HG03060 (cell line): ENCODE data around the gene DOCK3.
"Not testable (repeated sequence)": the region's sequence is repeated elsewhere in the genome, so short reads cannot be mapped to it uniquely, and the experiment has no call there.

Experiments
- ATAC-seq: cut with Tn5 transposase; IDR thresholded peaks from one replicate; pipeline ENCODE4 v1.9.1; 2021; ENCODE audit warnings: low read depth, moderate number of reproducible peaks; ENCODE audit not compliant: unreplicated experiment

The DOCK3 gene

GRCh38 chr3:50961386-50961785 is 286.7 kb downstream of the DOCK3 start:
- no peak for ATAC-seq

- no peak for ATAC-seq
These were observed 296.8 kb downstream of the DOCK3 start for GRCh38 chr3:50971487-50971924.

GRCh38 chr3:50972029-50972428 is 297.3 kb downstream of the DOCK3 start:
- ATAC-seq: no peak

- ATAC-seq: not testable (repeated sequence)
These were observed 303.9 kb downstream of the DOCK3 start for GRCh38 chr3:50978586-50978985.

GRCh38 chr3:50978991-50979667 is 304.4 kb downstream of the DOCK3 start:
- ATAC-seq: no peak

- no peak for ATAC-seq
These were observed 308.0 kb downstream of the DOCK3 start for GRCh38 chr3:50982540-50983325.

- ATAC-seq: no peak
These were observed 309.2 kb downstream of the DOCK3 start for GRCh38 chr3:50983887-50984286.

- ATAC-seq: no peak
These were observed 311.2 kb downstream of the DOCK3 start for GRCh38 chr3:50985893-50986292.

GRCh38 chr3:50986726-50987125 is 312.0 kb downstream of the DOCK3 start:
- no peak for ATAC-seq

- no peak for ATAC-seq
These were observed 319.8 kb downstream of the DOCK3 start for GRCh38 chr3:50994537-50994936.

- ATAC-seq: no peak
These were observed 320.5 kb downstream of the DOCK3 start for GRCh38 chr3:50995085-50995824.

GRCh38 chr3:51002495-51002894 is 327.8 kb downstream of the DOCK3 start:
- no peak for ATAC-seq

- no peak for ATAC-seq
These were observed 329.5 kb downstream of the DOCK3 start for GRCh38 chr3:51004235-51004634.

GRCh38 chr3:51024121-51024520 is 349.4 kb downstream of the DOCK3 start:
- no peak for ATAC-seq

GRCh38 chr3:51024765-51025632 is 350.3 kb downstream of the DOCK3 start:
- no peak for ATAC-seq

- ATAC-seq: no peak
These were observed 356.9 kb downstream of the DOCK3 start for GRCh38 chr3:51031666-51032065.

- no peak for ATAC-seq
These were observed 360.9 kb downstream of the DOCK3 start for GRCh38 chr3:51035630-51036029.

GRCh38 chr3:51044982-51045381 is 370.3 kb downstream of the DOCK3 start:
- ATAC-seq: no peak

GRCh38 chr3:51052562-51052961 is 377.8 kb downstream of the DOCK3 start:
- no peak for ATAC-seq

- ATAC-seq: no peak
These were observed 382.4 kb downstream of the DOCK3 start for GRCh38 chr3:51057121-51057520.
